ENCODE data around the gene TBC1D26.
"Not testable (repeated sequence)": the region's sequence is repeated elsewhere in the genome, so short reads cannot be mapped to it uniquely, and the experiment has no call there.

The TBC1D26 gene

GRCh38 chr17:15782866-15783265 lies 50.8 kb downstream of the TBC1D26 start:
- H3K27me3 Mint-ChIP-seq = peaks cover 67% of the 10 kb centered on the region
- no peak for ATAC-seq
- peak overlapping the region; percentile 32 to 71 for H3K4me3 Mint-ChIP-seq
- peaks cover 14 to 20% of the 10 kb centered on the region in 2 donors for H3K9me3 Mint-ChIP-seq
- no peak overlapping the region for H3K27ac Mint-ChIP-seq
- H3K4me1 Mint-ChIP-seq = peaks cover 18% of the 10 kb centered on the region
- peak in 1 of 2 donors; percentile 7 for DNase-seq

DNA sequence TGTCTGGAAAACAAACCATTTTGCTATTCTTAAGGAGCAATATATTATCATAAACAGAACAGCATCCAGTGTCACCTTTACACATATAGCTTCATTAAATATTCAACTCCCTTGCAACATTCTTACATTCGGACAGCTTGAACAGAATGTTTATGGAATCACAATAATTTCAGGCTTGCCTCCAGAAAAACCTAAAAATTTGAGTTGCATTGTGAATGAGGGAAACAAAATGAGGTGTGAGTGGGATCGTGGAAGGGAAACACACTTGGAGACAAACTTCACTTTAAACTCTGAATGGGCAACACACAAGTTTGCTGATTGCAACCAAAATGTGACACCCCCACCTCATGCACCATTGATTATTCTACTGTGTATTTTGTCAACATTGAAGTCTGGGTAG lies 51.4 kb downstream of the TBC1D26 start:
- ATAC-seq = no peak
- Mint-ChIP-seq H3K27me3 (peaks cover 61% of the 10 kb centered on the region), H3K9me3 (peaks cover 10 to 14% of the 10 kb centered on the region in 2 donors), H3K4me3 (peak overlapping the region in 1 of 2 donors; percentile 32), H3K4me1 (peaks cover 18% of the 10 kb centered on the region), H3K27ac (no peak overlapping the region)
- no peak for DNase-seq

DNA sequence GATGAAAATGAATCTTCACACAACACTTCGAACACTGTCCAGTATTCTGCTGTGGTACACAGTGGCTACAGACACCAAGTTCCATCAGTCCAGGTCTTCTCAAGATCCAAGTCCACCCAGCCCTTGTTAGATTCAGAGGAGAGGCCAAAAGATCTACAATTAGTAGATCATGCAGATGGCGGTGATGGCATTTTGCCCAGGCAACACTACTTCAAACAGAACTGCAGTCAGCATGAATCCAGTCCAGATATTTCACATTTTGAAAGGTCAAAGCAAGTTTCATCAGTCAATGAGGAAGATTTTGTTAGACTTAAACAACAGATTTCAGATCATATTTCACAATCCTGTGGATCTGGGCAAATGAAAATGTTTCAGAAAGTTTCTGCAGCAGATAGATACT lies 52.3 kb downstream of the TBC1D26 start:
- Mint-ChIP-seq H3K27me3 (peaks cover 52% of the 10 kb centered on the region), H3K4me1 (peaks cover 18% of the 10 kb centered on the region)
- not testable (repeated sequence) for H3K27ac Mint-ChIP-seq, ATAC-seq, H3K4me3 Mint-ChIP-seq, DNase-seq, H3K9me3 Mint-ChIP-seq

GRCh38 chr17:15787363-15788075 lies 55.4 kb downstream of the TBC1D26 start:
- not testable (repeated sequence) for H3K9me3 Mint-ChIP-seq, ATAC-seq, H3K27ac Mint-ChIP-seq, DNase-seq, H3K4me3 Mint-ChIP-seq
- Mint-ChIP-seq H3K4me1 (peaks cover 12% of the 10 kb centered on the region), H3K27me3 (peaks cover 30% of the 10 kb centered on the region)

DNA sequence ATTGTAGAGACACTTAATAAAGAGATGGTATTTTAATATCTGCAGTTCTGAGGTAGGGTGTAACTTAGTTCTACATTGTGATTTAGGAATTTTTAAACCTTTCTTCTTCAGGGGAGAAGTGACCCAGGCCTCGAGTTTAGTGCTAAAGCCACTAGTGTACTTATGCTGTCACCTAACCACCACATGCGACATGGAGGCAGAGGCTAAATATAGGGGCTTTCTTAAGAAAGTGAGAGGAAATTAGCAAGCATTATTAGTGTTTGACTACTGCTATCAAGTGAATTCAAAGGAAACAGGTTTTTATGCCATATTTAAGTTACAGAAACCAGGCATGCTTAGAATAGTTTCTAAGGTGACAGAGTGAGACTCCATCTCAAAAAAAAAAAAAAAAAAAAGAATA lies 56.3 kb downstream of the TBC1D26 start:
- not testable (repeated sequence) for H3K9me3 Mint-ChIP-seq, H3K4me3 Mint-ChIP-seq, H3K27ac Mint-ChIP-seq, H3K4me1 Mint-ChIP-seq, DNase-seq, ATAC-seq
- H3K27me3 Mint-ChIP-seq = peaks cover 22% of the 10 kb centered on the region
